GM12878 (cell line): ENCODE measurements around the gene CHST15. TPM values are rescaled to one million over a fixed set of nuclear protein-coding genes. Genes with fewer than 3 reads are reported as not detected.

ENCODE experiments used
- FOXM1 ChIP-seq: IDR thresholded peaks from 2 replicates; pipeline ENCODE4 v1.6.1; 2012; ENCODE audit warnings: low read depth, mild to moderate bottlenecking, inconsistent platforms, low read length, moderate library complexity
- HDGF ChIP-seq: fragments of 450-650 bp; IDR thresholded peaks from 2 replicates; pipeline ENCODE4 v1.6.1; 2016; ENCODE audit warnings: antibody characterized with exemption
- SIX5 ChIP-seq: IDR thresholded peaks from 2 replicates; pipeline ENCODE4 v1.6.1; 2011; ENCODE audit warnings: mild to moderate bottlenecking, low read depth, low read length, moderate library complexity; ENCODE audit not compliant: severe bottlenecking
- SP1 ChIP-seq: IDR thresholded peaks from one replicate; pipeline ENCODE4 v1.6.1; 2011; ENCODE audit warnings: low read depth, low read length
- ZNF207 ChIP-seq: fragments of 450-650 bp; IDR thresholded peaks from 2 replicates; pipeline ENCODE4 v1.6.1; 2014; ENCODE audit warnings: antibody characterized with exemption, mild to moderate bottlenecking, borderline replicate concordance
- ZNF24 ChIP-seq: fragments of 450-650 bp; IDR thresholded peaks from 2 replicates; pipeline ENCODE4 v1.6.1; 2017; ENCODE audit warnings: antibody characterized with exemption, mild to moderate bottlenecking
- polyA plus RNA-seq, 11 experiments: library from polyadenylated mRNA; depleted of rRNA in 4 of 11; unstranded in 6 of 11; stranded (reverse) in 5 of 11; fragments of >200 nt; fragmentation: Nextera tagmentation in 4 of 11; fragmentation: Illumina TruSeq in 1 of 11; extraction: Ambion mirVana in 4 of 11; extraction: Trizol in 1 of 11; gene quantifications; 1 replicate in 1 of 11; 2 replicates in 10 of 11; pipeline versions ENCODE4 v1.2.1 to v1.2.3, GENCODE V29; 2011 to 2016; ENCODE audit warnings: inconsistent platforms in 2 of 11, missing spikeins in 2 of 11, low read depth in 1 of 11
- total RNA-seq, 4 experiments: library from RNA; depleted of rRNA in 3 of 4; stranded (reverse); fragments of >200 nt in 3 of 4; fragmentation: Illumina TruSeq in 1 of 4; extraction: Trizol in 1 of 4; gene quantifications; 2 replicates each; pipeline versions ENCODE4 v1.2.1 to v1.2.3, GENCODE V29; 2013 to 2021
- TF ChIP-seq, protein P1 (sequence below): IDR thresholded peaks from 2 replicates; pipeline ENCODE4 v1.6.1; 2011; ENCODE audit warnings: mild to moderate bottlenecking, low read depth, low read length, moderate library complexity; ENCODE audit not compliant: insufficient replicate concordance
- TF ChIP-seq, protein P2 (sequence below): fragments of 450-650 bp; formaldehyde crosslinking; IDR thresholded peaks from 2 replicates; pipeline ENCODE4 v1.4.0; 2022; ENCODE audit warnings: mild to moderate bottlenecking, moderate library complexity

CHST15 gene
- total and polyA plus RNA-seq, 10 of the 15 experiments (the other 5 are each of a cell fraction or from before 2014, with no cell fraction given), result 0.02 to 0.53 (median 0.05) TPM; not detected in 1

DNA sequence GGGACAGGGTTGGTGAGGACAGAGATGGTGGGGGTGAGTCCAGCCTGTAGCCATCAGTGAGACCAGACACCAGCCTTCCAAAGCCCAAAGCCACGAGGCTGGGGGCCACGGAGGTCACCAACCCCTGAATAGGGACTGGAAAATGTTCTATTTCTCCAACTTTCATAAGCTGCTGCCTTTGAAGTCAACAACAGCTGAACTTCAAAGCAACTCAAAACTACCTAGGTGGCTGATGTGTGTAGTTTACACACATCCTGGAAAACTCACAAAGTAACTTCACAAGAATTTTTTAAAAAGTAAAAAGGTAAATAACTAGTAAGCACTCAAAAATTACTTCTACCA is 88.8 kb downstream of the CHST15 start (continued):
- TF ChIP-seq, protein P1, sequence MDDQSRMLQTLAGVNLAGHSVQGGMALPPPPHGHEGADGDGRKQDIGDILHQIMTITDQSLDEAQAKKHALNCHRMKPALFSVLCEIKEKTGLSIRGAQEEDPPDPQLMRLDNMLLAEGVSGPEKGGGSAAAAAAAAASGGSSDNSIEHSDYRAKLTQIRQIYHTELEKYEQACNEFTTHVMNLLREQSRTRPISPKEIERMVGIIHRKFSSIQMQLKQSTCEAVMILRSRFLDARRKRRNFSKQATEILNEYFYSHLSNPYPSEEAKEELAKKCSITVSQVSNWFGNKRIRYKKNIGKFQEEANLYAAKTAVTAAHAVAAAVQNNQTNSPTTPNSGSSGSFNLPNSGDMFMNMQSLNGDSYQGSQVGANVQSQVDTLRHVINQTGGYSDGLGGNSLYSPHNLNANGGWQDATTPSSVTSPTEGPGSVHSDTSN, result no peak
- TF ChIP-seq FOXM1 (no peak), ZNF24 (no peak), HDGF (no peak), ZNF207 (no peak), SP1 (no peak), SIX5 (no peak)
- TF ChIP-seq, protein P2, sequence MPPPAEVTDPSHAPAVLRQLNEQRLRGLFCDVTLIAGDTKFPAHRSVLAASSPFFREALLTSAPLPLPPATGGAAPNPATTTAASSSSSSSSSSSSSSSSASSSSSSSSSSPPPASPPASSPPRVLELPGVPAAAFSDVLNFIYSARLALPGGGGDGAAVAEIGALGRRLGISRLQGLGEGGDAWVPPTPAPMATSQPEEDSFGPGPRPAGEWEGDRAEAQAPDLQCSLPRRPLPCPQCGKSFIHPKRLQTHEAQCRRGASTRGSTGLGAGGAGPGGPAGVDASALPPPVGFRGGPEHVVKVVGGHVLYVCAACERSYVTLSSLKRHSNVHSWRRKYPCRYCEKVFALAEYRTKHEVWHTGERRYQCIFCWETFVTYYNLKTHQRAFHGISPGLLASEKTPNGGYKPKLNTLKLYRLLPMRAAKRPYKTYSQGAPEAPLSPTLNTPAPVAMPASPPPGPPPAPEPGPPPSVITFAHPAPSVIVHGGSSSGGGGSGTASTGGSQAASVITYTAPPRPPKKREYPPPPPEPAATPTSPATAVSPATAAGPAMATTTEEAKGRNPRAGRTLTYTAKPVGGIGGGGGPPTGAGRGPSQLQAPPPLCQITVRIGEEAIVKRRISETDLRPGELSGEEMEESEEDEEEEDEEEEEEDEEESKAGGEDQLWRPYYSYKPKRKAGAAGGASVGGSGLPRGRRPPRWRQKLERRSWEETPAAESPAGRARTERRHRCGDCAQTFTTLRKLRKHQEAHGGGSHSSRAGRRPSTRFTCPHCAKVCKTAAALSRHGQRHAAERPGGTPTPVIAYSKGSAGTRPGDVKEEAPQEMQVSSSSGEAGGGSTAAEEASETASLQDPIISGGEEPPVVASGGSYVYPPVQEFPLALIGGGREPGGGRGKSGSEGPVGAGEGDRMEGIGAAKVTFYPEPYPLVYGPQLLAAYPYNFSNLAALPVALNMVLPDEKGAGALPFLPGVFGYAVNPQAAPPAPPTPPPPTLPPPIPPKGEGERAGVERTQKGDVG (CRISPR knock-in tag), result no peak
